Measurements from ENCODE around the gene AK9. TPM values are rescaled to one million over a fixed set of nuclear protein-coding genes. Genes with fewer than 3 reads are reported as not detected.

Gene AK9
- total and polyA plus RNA-seq, 2 of the 8 experiments (the other 6 are each of a cell fraction or from before 2014, with no cell fraction given): 1.8 to 2.2 TPM

DNA sequence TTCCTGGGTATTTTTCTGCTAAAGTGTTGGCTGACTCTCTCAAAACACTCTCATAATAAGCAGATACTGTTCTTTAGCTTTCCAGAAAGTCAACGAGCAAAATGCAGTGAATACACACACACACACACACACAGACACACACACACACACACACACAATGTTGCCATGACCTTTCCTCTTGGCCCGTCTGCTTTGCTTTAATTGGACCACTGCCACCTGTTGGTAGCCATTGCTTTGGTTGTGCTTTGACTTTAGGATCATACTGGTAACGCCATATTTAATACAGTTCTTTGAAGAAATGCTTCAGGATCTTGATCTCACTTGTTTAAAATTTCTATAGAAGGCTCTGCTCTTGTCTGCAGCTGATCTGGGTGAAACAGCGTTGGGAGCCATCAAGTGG is 4.5 kb upstream of the AK9 start:
- Histone ChIP-seq H2BK5ac (ENCODE audit: low read depth, low read length) (no peak overlapping the region), H3K4me1 (replicated peaks in 1 of 4; ENCODE audit: control insufficient read depth in 3 of 4, insufficient read depth in 4 of 4, low read length in 3 of 4) (peaks cover 0 to 2% (median 0%) of the 10 kb centered on the region in 4 experiments; a peak in 1 of 7 replicates), H3K36me3 (ENCODE audit: control insufficient read depth in 2 of 4, insufficient read depth in 4 of 4, low read length in 3 of 4) (peaks cover 0 to 10% (median 1%) of the 10 kb centered on the region in 4 experiments; a peak in 4 of 8 replicates), H3K23ac (ENCODE audit: insufficient read length) (no peak overlapping the region), H2BK20ac (ENCODE audit: low read length) (no peak overlapping the region), H3K9me3 (ENCODE audit: insufficient read depth in 2 of 2, low read depth in 1 of 2, low read length in 1 of 2) (no peaks in the 10 kb centered on the region; a peak in 1 of 4 replicates), H4K91ac (replicated peaks; ENCODE audit: insufficient read length, low read length) (no peak overlapping the region), H3K27ac (ENCODE audit: low read depth, low read length) (no peak overlapping the region), H3K4me3 (ENCODE audit: extremely low read depth in 1 of 4, insufficient read depth in 2 of 4, low read depth in 3 of 4, low read length in 4 of 4) (no peak overlapping the region), H3K56ac (replicated peaks; ENCODE audit: insufficient read length, low read depth, low read length) (no peak overlapping the region), H2AFZ (ENCODE audit: low read length) (no peak overlapping the region), H4K5ac (ENCODE audit: insufficient read length, low read depth, low read length) (no peak overlapping the region), H3K79me2 (ENCODE audit: control insufficient read depth in 1 of 2, insufficient read depth in 2 of 2, low read length in 2 of 2) (peaks cover 0 to 35% of the 10 kb centered on the region in 2 experiments; a peak in 2 of 4 replicates), H2BK120ac (replicated peaks; ENCODE audit: low read depth, low read length) (no peak overlapping the region), H2BK15ac (ENCODE audit: low read length) (no peak overlapping the region), H3K23me2 (ENCODE audit: low read depth, low read length) (peaks cover 6% of the 10 kb centered on the region), H3K14ac (ENCODE audit: insufficient read length) (no peak overlapping the region), H3K4me2 (ENCODE audit: insufficient read depth in 1 of 2, low read depth in 2 of 2, low read length in 2 of 2) (no peak overlapping the region), H3K79me1 (ENCODE audit: low read depth, low read length) (no peaks in the 10 kb centered on the region), H4K20me1 (replicated peaks in 1 of 2; ENCODE audit: control insufficient read depth in 1 of 2, insufficient read depth in 2 of 2, low read length in 2 of 2) (peaks cover 0 to 1% of the 10 kb centered on the region in 2 experiments), H4K8ac (ENCODE audit: extremely low read depth, insufficient read depth, low read length) (no peak overlapping the region), H2BK12ac (ENCODE audit: low read depth, low read length) (no peak overlapping the region), H3K27me3 (replicated peaks in 1 of 4; ENCODE audit: control insufficient read depth in 3 of 4, extremely low read depth in 1 of 4, insufficient read depth in 3 of 4, low read length in 3 of 4) (no peaks in the 10 kb centered on the region), H3K4ac (replicated peaks; ENCODE audit: insufficient read length, low read depth, low read length) (no peak overlapping the region), H3K18ac (ENCODE audit: extremely low read depth, low read length) (no peak overlapping the region), H2AK5ac (ENCODE audit: low read depth, low read length) (no peak overlapping the region), H3K9ac (replicated peaks in 1 of 4; ENCODE audit: extremely low read depth in 1 of 4, low read depth in 3 of 4, low read length in 3 of 4) (no peak overlapping the region)
- TF ChIP-seq BACH1 (IDR thresholded peaks at IDR 0.05; ENCODE audit: low read length): no peak
- TF ChIP-seq, protein P1, sequence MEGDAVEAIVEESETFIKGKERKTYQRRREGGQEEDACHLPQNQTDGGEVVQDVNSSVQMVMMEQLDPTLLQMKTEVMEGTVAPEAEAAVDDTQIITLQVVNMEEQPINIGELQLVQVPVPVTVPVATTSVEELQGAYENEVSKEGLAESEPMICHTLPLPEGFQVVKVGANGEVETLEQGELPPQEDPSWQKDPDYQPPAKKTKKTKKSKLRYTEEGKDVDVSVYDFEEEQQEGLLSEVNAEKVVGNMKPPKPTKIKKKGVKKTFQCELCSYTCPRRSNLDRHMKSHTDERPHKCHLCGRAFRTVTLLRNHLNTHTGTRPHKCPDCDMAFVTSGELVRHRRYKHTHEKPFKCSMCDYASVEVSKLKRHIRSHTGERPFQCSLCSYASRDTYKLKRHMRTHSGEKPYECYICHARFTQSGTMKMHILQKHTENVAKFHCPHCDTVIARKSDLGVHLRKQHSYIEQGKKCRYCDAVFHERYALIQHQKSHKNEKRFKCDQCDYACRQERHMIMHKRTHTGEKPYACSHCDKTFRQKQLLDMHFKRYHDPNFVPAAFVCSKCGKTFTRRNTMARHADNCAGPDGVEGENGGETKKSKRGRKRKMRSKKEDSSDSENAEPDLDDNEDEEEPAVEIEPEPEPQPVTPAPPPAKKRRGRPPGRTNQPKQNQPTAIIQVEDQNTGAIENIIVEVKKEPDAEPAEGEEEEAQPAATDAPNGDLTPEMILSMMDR (IDR thresholded peaks at IDR 0.05; ENCODE audit: control extremely low read depth in 1 of 3, insufficient read depth in 1 of 3, low read depth in 1 of 3, low read length in 3 of 3): peak; percentile 14 to 54 (median 23); a peak in 3 of 4 replicates
- TF ChIP-seq RAD21 (IDR thresholded peaks at IDR 0.05 in 1 of 2, conservative IDR thresholded peaks at IDR 0.05 in 1 of 2; ENCODE audit: low read depth in 2 of 2, low read length in 2 of 2): peak; percentile 23 to 55
- no peak for TF ChIP-seq CHD1 (IDR thresholded peaks at IDR 0.05; ENCODE audit: low read depth, low read length)
- TF ChIP-seq YY1 (IDR thresholded peaks at IDR 0.05; ENCODE audit: low read depth, low read length): 0 out of 2 replicates have a peak, but pooled peaks have one; percentile 39
- TF ChIP-seq SIRT6 (IDR thresholded peaks at IDR 0.05; ENCODE audit: low read length): no peak
- TF ChIP-seq GABPA (IDR thresholded peaks at IDR 0.05; ENCODE audit: borderline replicate concordance, insufficient read depth, low read length): no peak
- no peak for TF ChIP-seq ASH2L (IDR thresholded peaks at IDR 0.05; ENCODE audit: low read length)
- no peak for TF ChIP-seq SUZ12 (IDR thresholded peaks at IDR 0.05; ENCODE audit: low read length)
- no peak for TF ChIP-seq SRF (IDR thresholded peaks at IDR 0.05; ENCODE audit: low read depth, low read length)
- peak; percentile 24 for FAIRE-seq
- no peak for DNase-seq (ENCODE audit: low read depth in 1 of 2, low spot score in 2 of 2)
- WGBS, 2 experiments (ENCODE audit: extremely low coverage in 1 of 2, insufficient coverage in 1 of 2, insufficient read length in 1 of 2, insufficient replicate concordance in 2 of 2, low coverage in 1 of 2, low lambda C conversion rate in 2 of 2, missing lambda C conversion rate in 1 of 2): 83% methylated on average over 4 of the region's 4 CpGs; no CpG with 5 or more reads in 1 of the 2 experiments
- ChIA-PET CTCF (ENCODE audit: partially characterized antibody) (interaction anchor here (0.7 to 2.1 kb wide), 10 partner anchors 8 to 693 kb away, joined by 3 to 16 read pairs (median 4); no protein-coding TSS in a partner anchor), POLR2A (ENCODE audit: partially characterized antibody) (interaction anchor here (0.6 kb wide), 1 partner anchor 51 kb away, joined by 3 read pairs; no protein-coding TSS in a partner anchor)
